ENCODE results near the gene ANKUB1. TPM values are rescaled to one million over a fixed set of nuclear protein-coding genes. Genes with fewer than 3 reads are reported as not detected.

Gene ANKUB1
- total and polyA plus RNA-seq, 2 experiments from 2014 or later = not detected

DNA sequence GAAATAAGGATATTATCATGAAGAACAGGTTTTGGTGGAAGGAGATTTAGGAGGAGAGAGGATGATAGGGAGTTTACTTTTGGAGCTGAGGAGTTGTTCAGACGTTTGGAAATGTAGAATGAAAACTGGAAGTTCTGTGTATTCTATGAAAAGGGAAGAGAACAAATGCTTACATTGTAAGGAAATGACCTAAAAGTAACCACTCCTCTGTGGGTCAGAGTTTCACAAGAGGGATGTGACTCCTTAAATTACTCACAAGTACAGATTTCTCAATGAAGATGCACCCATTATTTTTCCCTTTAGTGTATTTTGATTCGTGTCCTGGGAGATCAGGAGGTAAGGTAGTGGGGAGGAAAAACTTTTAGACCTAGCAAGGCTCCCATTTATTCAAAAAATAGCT, 24.6 kb upstream of the ANKUB1 start:
- H3K9me2 ChIP-seq (replicated peaks; ENCODE audit: insufficient read depth) = no peaks in the 10 kb centered on the region
- 78% methylated on average over 2 of the region's 2 CpGs for WGBS (ENCODE audit: low lambda C conversion rate, missing lambda C conversion rate)
- no peak overlapping the region for H3K4me3 ChIP-seq
- no peaks in the 10 kb centered on the region for H3K27me3 ChIP-seq
- H3K36me3 ChIP-seq (replicated peaks; ENCODE audit: insufficient read depth, low read depth) = no peaks in the 10 kb centered on the region
- no peak overlapping the region for H3K27ac ChIP-seq
- no peak for DNase-seq (ENCODE audit: low spot score)
- no peaks in the 10 kb centered on the region for H3K9me3 ChIP-seq (ENCODE audit: low read depth)
- H3K4me1 ChIP-seq (ENCODE audit: insufficient read depth) = peaks cover 19% of the 10 kb centered on the region
- peaks cover 35% of the 10 kb centered on the region for H4K20me1 ChIP-seq (ENCODE audit: insufficient read depth, poor library complexity, severe bottlenecking)
- TF ChIP-seq EZH2 (IDR thresholded peaks at IDR 0.05; ENCODE audit: borderline replicate concordance) (no peak), CTCF (IDR thresholded peaks at IDR 0.05; ENCODE audit: poor library complexity) (no peak), EZH2phosphoT487 (IDR thresholded peaks at IDR 0.05; ENCODE audit: low read depth, severe bottlenecking, unreplicated experiment) (no peak)
- H3K79me2 ChIP-seq = peaks cover 79% of the 10 kb centered on the region
- no peak overlapping the region for H2AFZ ChIP-seq
- no peak overlapping the region for H3K4me2 ChIP-seq

DNA sequence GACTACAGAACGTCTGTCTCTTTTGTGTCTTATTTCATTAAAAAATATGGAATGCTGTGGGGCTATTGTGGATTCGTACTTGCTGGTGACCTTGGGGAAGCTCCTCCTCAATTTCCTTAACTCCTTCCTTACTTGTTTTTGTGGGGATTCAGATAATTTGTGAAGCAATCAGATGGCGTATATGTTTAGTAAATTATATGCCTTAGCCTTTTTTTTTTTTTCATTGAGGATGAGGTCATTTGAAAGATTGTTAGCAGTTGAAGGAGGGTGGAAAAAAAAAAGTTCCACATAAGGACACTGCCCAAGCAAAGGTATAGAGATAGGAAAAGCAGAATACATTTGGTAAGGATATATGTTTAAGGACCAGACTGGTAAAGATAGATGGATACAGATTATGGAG, 24.0 kb upstream of the ANKUB1 start:
- TF ChIP-seq EZH2phosphoT487 (IDR thresholded peaks at IDR 0.05; ENCODE audit: low read depth, severe bottlenecking, unreplicated experiment) (no peak), CTCF (IDR thresholded peaks at IDR 0.05; ENCODE audit: poor library complexity) (no peak), EZH2 (IDR thresholded peaks at IDR 0.05; ENCODE audit: borderline replicate concordance) (no peak)
- no peak overlapping the region for H3K4me3 ChIP-seq
- no peak for DNase-seq (ENCODE audit: low spot score)
- no peak overlapping the region for H2AFZ ChIP-seq
- no peak overlapping the region for H3K4me2 ChIP-seq
- peaks cover 72% of the 10 kb centered on the region for H3K79me2 ChIP-seq
- H3K27me3 ChIP-seq = no peaks in the 10 kb centered on the region
- H3K27ac ChIP-seq = no peak overlapping the region
- H3K36me3 ChIP-seq (replicated peaks; ENCODE audit: insufficient read depth, low read depth) = no peaks in the 10 kb centered on the region
- no peaks in the 10 kb centered on the region for H3K9me3 ChIP-seq (ENCODE audit: low read depth)
- H3K4me1 ChIP-seq (ENCODE audit: insufficient read depth) = peaks cover 21% of the 10 kb centered on the region
- no peaks in the 10 kb centered on the region for H3K9me2 ChIP-seq (replicated peaks; ENCODE audit: insufficient read depth)
- peaks cover 30% of the 10 kb centered on the region for H4K20me1 ChIP-seq (ENCODE audit: insufficient read depth, poor library complexity, severe bottlenecking)
- WGBS (ENCODE audit: low lambda C conversion rate, missing lambda C conversion rate) = 78% methylated on average over 3 of the region's 3 CpGs

DNA sequence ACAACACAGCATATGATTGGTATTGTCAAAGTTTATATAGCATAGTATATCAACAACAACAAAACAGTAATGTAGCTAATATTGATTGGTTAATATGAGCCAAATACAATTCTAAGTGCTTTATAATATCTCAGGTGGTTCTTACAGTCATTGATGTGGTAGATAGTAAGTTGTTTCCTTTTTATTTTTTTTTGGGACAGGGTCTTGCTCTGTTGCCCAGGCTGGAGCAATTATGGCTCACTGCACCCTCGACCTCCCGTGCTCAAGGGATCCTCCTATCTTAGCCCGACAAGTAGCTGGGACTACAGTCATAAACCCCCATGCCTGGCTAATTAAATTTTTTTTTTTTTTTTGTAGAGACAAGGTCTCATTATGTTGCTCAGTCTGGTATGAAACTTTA, 23.4 kb upstream of the ANKUB1 start:
- peaks cover 30% of the 10 kb centered on the region for H4K20me1 ChIP-seq (ENCODE audit: insufficient read depth, poor library complexity, severe bottlenecking)
- 92% methylated on average over 3 of the region's 3 CpGs for WGBS (ENCODE audit: low lambda C conversion rate, missing lambda C conversion rate)
- no peaks in the 10 kb centered on the region for H3K36me3 ChIP-seq (replicated peaks; ENCODE audit: insufficient read depth, low read depth)
- no peak overlapping the region for H3K4me3 ChIP-seq
- peak overlapping the region; percentile 86 for H3K4me2 ChIP-seq
- no peak overlapping the region for H2AFZ ChIP-seq
- no peaks in the 10 kb centered on the region for H3K27me3 ChIP-seq
- peaks cover 66% of the 10 kb centered on the region for H3K79me2 ChIP-seq
- no peak for DNase-seq (ENCODE audit: low spot score)
- H3K9me3 ChIP-seq (ENCODE audit: low read depth) = no peaks in the 10 kb centered on the region
- H3K4me1 ChIP-seq (ENCODE audit: insufficient read depth) = peaks cover 21% of the 10 kb centered on the region
- TF ChIP-seq EZH2phosphoT487 (IDR thresholded peaks at IDR 0.05; ENCODE audit: low read depth, severe bottlenecking, unreplicated experiment) = no peak
- no peak for TF ChIP-seq CTCF (IDR thresholded peaks at IDR 0.05; ENCODE audit: poor library complexity)
- TF ChIP-seq EZH2 (IDR thresholded peaks at IDR 0.05; ENCODE audit: borderline replicate concordance) = no peak
- no peaks in the 10 kb centered on the region for H3K9me2 ChIP-seq (replicated peaks; ENCODE audit: insufficient read depth)
- H3K27ac ChIP-seq = no peak overlapping the region

GRCh38 chr3:149815321-149815720, 23.0 kb upstream of the ANKUB1 start:
- H3K9me2 ChIP-seq (replicated peaks; ENCODE audit: insufficient read depth) = no peaks in the 10 kb centered on the region
- H4K20me1 ChIP-seq (ENCODE audit: insufficient read depth, poor library complexity, severe bottlenecking) = peaks cover 30% of the 10 kb centered on the region
- no peak for DNase-seq (ENCODE audit: low spot score)
- no peaks in the 10 kb centered on the region for H3K36me3 ChIP-seq (replicated peaks; ENCODE audit: insufficient read depth, low read depth)
- no peak overlapping the region for H2AFZ ChIP-seq
- H3K4me1 ChIP-seq (ENCODE audit: insufficient read depth) = peaks cover 21% of the 10 kb centered on the region
- TF ChIP-seq EZH2 (IDR thresholded peaks at IDR 0.05; ENCODE audit: borderline replicate concordance) (no peak), CTCF (IDR thresholded peaks at IDR 0.05; ENCODE audit: poor library complexity) (no peak), EZH2phosphoT487 (IDR thresholded peaks at IDR 0.05; ENCODE audit: low read depth, severe bottlenecking, unreplicated experiment) (no peak)
- H3K4me2 ChIP-seq = peak overlapping the region; percentile 86
- WGBS (ENCODE audit: low lambda C conversion rate, missing lambda C conversion rate) = 91% methylated on average over 1 of the region's 1 CpG
- no peak overlapping the region for H3K27ac ChIP-seq
- no peaks in the 10 kb centered on the region for H3K27me3 ChIP-seq
- H3K9me3 ChIP-seq (ENCODE audit: low read depth) = no peaks in the 10 kb centered on the region
- peaks cover 62% of the 10 kb centered on the region for H3K79me2 ChIP-seq
- no peak overlapping the region for H3K4me3 ChIP-seq

Measured in hepatocyte (in vitro differentiated cells).